SK-N-SH (cell line): ENCODE results near the gene ATF2.

Experiments used
- CTCF ChIP-seq: fragments of 200-600 bp; sonication (generic); IDR thresholded peaks from 2 replicates; pipeline ENCODE4 v1.6.1; 2017; ENCODE audit warnings: antibody characterized with exemption, mild to moderate bottlenecking, moderate library complexity
- EP300 ChIP-seq, 2 experiments: IDR thresholded peaks; 2 replicates each; pipeline versions ENCODE4 v1.4.0 to v1.6.1; 2012; ENCODE audit warnings: borderline replicate concordance in 1 of 2, low read depth in 1 of 2, low read length in 1 of 2
- FOXJ3 ChIP-seq: sonication (generic); formaldehyde crosslinking; IDR thresholded peaks from 2 replicates; pipeline ENCODE4 v1.5.1; 2020; ENCODE audit warnings: mild to moderate bottlenecking, missing genetic modification reagents
- GABPA ChIP-seq: IDR thresholded peaks from 2 replicates; pipeline ENCODE4 v1.4.0; 2012; ENCODE audit warnings: low read depth, mild to moderate bottlenecking
- GATA2 ChIP-seq: sonication (generic); formaldehyde crosslinking; IDR thresholded peaks from 2 replicates; pipeline ENCODE4 v1.5.0; 2020; ENCODE audit warnings: mild to moderate bottlenecking, missing genetic modification reagents
- PBX3 ChIP-seq: IDR thresholded peaks from 2 replicates; pipeline ENCODE4; 2012
- POLR2AphosphoS5 ChIP-seq: IDR thresholded peaks from 2 replicates; pipeline ENCODE4 v1.6.1; 2012; ENCODE audit warnings: low read depth, low read length
- REST ChIP-seq: IDR thresholded peaks from 2 replicates; pipeline ENCODE4 v1.6.1; 2012; ENCODE audit warnings: mild to moderate bottlenecking, low read depth, low read length, moderate library complexity
- SIN3A ChIP-seq: IDR thresholded peaks from 2 replicates; pipeline ENCODE4 v1.6.1; 2012; ENCODE audit warnings: low read depth, mild to moderate bottlenecking, low read length, moderate library complexity, borderline replicate concordance
- TAF1 ChIP-seq: IDR thresholded peaks from 2 replicates; pipeline ENCODE4 v1.6.1; 2012; ENCODE audit warnings: low read depth, mild to moderate bottlenecking, low read length, moderate library complexity, borderline replicate concordance
- USF1 ChIP-seq: IDR thresholded peaks from 2 replicates; pipeline ENCODE4 v1.4.0; 2012; ENCODE audit warnings: low read depth, borderline replicate concordance

GRCh38 chr2:175062787-175063585 is 105.0 kb downstream of the ATF2 start:
- TF ChIP-seq CTCF, result no peak
- TF ChIP-seq GATA2 (CRISPR knock-in tag), result no peak
- no peak for TF ChIP-seq SIN3A
- TF ChIP-seq FOXJ3, result no peak
- TF ChIP-seq EP300 (IDR thresholded peaks at IDR 0.05; ENCODE audit: borderline replicate concordance in 1 of 2, low read depth in 1 of 2, low read length in 1 of 2), result no peak
- no peak for TF ChIP-seq TAF1
- no peak for TF ChIP-seq PBX3
- no peak for TF ChIP-seq REST
- TF ChIP-seq USF1, result no peak
- no peak for TF ChIP-seq POLR2AphosphoS5
- TF ChIP-seq GABPA, result no peak
